ENCODE data around the gene THEMIS. TPM values are rescaled to one million over a fixed set of nuclear protein-coding genes. Genes with fewer than 3 reads are reported as not detected.
"Not testable (repeated sequence)": the region's sequence is repeated elsewhere in the genome, so short reads cannot be mapped to it uniquely, and the experiment has no call there.

THEMIS gene
- total RNA-seq, 1 donor from 2014 or later: 3.1 TPM

DNA sequence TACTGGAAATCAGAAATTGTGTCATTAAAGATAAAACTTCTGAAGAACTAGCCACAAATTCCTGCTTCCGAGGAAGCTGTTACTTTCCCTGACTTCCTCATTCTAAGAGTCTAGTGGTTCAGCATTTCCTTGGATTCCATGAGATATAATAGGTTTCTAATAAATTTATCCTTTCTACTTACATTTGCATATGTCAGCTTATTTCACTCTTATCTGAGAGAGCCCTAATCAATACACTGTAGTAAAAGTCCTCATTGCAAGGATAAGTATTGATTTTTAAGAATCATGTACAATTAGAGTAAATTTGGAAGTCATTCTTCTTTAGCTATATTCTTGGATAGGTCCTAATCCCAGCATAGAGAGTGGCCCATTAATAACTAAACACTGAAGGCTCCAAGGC, 16.9 kb upstream of the THEMIS start:
- DNase-seq (ENCODE audit: low spot score): no peak

DNA sequence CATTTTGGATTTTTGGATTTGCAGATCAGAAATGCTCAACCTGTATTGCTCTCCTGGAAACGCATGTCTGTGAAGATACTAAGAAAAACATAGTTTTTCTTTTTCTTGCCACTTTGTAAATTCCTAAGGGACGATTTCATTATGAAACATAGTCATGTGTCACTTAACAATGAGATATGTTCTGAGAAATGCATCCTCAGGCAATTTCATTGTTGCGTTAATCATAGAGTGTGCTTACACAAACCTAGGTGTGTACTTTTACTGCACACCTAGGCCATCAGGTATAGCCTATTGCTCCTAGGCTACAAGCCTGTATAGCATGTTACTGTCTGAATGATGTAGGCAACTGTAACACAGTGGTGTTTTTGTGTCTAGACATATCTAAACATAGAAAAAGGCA, 13.4 kb upstream of the THEMIS start:
- no peak for DNase-seq (ENCODE audit: low spot score)

DNA sequence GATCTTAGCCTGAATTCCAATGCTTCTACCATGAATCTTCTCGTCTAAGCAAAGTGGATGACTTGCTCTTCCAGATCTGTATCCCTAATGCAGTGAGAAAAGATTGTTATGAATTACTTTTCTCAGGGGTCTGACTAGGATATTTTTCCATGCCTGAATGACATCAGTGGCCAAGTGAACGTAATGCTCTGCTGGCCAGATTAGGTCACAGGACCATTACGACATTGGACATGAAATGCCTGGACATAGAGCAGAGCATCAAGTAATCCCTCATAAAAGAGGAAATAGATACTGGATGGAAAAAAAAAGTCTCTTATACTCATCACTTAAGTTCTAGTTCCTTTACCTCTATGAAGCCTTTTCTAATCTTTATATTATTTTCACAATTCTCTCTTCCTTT, 12.1 kb upstream of the THEMIS start:
- DNase-seq (ENCODE audit: low spot score): peak; percentile 38

DNA sequence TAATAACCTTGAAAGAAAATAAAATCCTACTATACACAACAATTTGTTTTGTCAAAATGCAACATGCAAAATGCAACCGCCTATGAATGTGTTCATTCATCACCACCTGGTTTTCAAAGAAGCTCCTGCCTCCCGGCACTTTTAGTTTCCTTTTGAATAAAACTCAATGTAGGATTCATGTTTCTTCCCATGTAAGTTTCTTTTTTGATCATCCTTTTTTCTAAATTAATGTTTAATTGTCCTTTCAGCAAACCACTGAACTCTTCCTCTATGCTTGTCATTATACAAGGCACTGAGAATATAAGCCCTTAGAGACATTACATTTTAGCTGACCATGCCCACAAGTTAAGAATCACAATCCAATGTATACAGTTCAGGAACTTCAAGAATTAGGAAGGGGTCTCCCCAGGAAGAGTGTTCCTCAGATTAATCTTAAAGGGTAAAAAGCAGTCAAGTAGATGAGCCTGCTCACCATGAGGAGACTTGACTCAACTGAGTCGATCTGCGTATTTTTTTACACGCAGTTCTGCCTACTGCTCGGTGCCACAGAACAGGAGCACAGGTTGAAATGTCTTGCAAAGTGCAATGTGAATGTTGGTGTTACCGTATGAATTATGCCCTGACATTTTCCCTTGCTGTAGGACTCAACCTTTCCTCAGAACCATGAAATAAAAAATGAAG, 7.2 kb upstream of the THEMIS start:
- no peak for DNase-seq (ENCODE audit: low spot score)

DNA sequence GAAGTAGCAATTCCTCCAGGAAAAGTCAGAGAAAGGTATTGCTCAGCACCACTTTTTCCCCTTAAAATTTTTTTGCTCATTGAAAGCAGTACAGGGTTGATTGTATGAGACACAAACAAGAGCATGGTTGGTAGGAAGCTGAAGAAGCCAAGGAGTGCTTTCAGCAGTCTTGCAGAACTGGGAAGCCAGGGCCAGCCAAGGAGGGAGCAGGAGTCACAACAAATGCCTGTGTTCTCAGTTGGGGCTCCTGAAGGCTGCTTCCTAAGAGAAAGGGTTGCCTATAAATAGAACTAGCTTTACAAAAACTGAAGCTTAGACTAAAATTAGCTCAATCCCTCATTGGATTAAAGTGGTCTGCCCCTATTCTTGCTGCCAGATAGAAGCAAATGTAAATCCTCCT, 3.3 kb upstream of the THEMIS start:
- no peak for DNase-seq (ENCODE audit: low spot score)

DNA sequence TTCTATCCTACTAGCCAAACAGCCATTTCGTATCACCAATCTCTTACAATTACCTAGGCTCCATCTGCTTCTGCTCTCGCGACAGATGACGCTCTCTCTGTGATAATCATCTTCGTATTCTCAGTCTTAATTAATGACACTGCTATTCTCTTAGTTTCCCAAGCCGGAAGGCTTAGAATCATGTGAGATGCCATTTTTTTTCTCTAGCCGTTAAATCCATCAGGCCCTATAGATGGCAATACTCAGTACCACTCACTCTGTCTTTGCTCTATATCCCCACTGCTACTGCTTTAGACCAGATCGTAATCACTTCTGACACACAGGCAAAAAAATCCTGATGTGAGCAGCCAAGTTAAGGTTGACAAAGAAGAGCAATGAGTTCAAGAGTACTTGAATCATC, 2.1 kb upstream of the THEMIS start:
- no peak for DNase-seq (ENCODE audit: low spot score)

DNA sequence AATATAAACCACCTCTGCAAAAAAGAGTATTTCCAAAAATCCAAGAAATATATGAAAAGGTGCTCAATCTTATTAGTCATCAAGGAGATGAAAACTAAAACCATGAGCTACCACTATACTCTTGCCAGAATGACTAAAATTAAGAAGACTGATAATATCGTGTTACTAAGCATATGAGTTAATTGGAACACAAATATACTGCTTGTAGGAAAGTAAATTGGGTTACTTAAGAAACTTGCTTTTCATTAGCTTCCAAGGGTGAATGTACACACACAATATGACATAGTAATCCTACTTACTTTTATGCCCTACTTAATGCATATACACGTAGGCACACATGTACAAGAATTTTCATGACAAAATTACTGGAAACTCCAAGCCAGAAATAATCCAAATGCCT, 3.4 kb downstream of the THEMIS start:
- no peak for DNase-seq (ENCODE audit: low spot score)

DNA sequence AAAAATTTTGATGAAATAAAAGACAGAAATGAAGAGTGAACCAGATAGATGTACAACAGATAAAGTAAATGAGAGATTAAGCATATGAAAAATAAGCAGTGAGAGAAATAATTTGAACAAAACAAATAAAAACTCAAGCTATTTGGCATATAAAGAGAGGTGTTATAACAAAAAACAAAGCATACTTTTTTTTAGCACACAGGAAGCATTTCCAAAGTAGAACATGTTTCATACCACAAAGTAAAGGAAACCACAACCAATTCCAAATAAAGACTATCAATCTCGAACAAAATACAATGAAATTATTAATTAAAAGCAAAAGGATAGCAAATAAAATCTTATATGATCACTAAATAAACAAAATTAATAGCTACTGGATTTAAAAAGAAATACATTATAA, 6.8 kb downstream of the THEMIS start:
- DNase-seq (ENCODE audit: low spot score): no peak

DNA sequence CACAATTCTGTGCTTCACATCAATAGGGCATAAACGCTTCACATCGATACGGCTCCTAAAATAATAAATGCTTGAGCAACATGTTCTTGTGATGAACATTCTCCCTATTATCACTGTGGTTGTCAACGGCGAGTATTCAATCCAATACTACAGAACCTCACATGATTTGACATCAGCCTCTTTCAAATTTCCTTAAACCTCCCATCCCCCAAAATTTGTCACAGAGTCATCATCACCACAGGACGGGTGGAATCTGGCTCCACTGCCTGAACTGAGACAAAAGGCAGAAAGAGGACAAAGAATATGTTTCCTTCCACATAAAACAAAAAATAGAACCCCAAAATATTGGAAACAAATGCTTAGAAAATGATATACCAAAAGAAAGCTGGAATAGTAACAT, 7.3 kb downstream of the THEMIS start:
- no peak for DNase-seq (ENCODE audit: low spot score)

DNA sequence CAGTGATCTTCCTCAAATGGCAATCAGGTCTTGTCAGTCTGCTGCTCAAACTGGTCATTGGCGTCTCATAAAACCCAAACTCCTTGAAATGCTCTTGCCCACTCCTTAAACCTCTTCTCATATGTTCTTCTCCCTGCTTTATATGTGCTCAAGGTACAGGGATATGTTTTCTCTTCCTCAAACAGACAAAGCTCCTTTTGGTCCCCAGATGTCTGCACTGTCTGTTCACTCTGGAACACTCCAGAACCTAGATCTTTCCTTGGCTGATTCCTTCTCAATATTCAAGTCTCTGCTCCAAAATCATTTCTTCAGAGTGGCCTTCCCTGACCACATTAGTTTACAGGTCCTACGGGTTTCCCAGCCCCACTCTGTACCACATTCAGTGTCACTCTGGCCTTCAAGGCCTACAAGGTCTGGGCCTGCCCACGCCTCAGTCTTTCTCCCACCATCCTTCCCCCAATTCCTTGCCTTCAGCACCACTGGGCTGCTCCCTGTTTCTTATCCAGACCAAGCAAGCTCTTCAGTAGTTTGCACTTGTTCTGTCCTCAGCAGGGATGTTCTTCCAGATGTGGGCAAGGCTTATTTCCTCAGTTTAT, 9.0 kb downstream of the THEMIS start:
- no peak for DNase-seq (ENCODE audit: low spot score)

DNA sequence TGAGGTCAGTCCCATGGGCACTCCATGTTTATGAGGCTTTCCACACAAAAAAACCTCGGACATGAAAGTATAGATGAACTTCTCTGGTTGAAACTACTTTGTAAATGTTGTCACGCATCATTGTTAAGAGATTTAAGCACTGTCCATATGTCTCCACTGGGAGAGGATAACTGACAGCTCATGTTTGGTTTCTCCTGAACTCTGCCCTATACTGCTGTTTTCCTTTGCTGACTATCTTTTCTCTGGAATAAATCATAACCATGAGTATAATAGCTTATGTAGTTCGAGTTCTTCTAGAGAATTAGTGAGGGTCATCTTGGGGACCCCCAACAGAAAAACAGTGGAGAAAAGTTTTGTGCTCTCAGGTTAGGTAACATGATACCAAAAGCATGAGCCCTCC, 14.3 kb downstream of the THEMIS start:
- no peak for DNase-seq (ENCODE audit: low spot score)

DNA sequence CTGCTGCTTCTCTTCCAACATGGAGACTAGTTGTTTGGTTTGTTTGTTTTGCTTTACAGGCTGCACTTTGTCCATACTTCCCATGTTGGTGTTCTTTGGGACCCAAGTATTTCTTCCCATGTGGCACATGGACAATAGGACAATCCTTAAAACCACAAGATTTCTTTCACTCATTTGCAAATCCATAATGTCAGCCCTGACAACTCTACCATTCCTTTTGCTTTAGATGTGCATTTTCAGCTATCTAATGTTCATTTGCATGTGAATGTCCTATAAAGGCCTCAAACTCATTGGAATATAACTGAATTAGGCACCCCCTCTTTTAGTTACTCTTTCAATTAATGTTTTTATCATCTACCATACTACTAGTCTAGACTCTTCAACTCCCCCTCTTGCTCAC, 16.7 kb downstream of the THEMIS start:
- DNase-seq (ENCODE audit: low spot score): no peak

DNA sequence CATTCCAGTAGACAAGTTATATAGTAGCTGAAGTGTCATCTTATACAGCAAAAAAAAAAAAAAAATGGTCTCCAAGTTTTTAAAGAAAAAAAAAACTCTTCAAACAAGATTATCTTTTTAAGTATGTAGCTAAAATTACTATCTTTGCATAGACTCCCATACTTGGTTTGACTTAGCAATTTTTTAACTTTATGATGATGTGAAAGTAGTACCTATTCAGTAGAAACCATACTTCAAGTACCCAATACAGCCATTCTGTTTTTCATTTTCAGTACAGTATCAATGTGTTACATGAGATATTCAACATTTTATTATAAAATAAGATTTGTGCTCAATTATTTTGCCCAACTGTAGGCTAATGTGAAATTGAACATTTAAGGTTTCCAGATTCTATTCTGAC, 18.9 kb downstream of the THEMIS start:
- DNase-seq (ENCODE audit: low spot score): not testable (repeated sequence)

DNA sequence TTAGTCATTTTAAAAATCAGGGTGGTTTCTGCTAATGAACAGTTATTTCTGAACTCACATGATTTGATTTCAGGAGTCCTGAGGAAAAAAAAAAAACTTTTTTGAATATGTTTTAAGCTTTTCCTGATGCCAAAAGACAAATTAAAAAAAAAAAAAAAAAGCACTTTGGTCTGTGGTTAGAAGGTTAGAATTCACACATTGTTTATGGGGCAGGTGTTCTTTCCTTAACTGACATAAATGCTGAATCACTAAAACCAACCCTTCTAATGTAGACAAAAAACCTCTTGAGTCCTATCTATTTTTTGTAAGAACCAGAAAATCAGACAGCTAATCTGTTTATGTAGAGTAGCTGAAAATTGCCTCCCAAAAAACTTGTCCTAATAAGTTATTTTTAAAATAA, 20.4 kb downstream of the THEMIS start:
- no peak for DNase-seq (ENCODE audit: low spot score)

DNA sequence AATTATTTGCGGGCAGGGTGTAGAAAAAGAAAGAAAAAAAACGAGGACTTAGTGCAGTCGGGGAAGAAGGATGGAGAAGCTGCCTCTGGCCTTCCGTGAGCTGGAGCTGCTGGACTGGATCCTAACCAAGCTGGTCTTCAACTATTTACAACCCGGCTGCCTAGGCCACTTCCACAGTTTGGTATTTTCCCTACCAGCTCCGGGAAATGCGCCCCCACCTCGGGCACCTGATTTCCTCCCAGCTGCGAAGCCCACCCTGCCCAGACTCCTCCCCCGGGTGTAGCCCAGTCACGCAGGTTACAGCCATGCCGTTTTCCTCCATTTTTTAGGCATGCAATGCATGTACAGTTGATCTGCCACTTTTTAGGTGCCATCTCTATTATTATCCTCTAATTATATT, 21.2 kb downstream of the THEMIS start:
- DNase-seq (ENCODE audit: low spot score): peak; percentile 31

DNA sequence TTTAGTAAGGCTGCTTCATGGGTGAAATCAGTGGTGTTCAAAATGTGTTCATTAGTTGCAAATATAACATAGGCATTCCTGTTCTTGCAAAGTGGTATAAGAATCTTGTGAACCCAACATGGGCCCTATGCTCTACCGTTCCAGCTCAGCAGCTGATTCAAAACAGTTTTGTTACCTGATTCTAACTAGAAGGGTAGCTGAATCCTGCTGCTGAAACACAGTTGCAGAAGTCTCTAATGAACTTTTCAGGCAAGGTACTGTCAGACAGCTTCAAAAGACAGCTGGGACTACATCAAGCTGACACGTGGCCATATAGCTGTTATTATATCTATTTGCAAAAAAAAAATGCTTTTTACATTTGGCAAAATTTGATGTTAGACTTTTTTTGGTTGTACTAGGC, 22.7 kb downstream of the THEMIS start:
- no peak for DNase-seq (ENCODE audit: low spot score)

DNA sequence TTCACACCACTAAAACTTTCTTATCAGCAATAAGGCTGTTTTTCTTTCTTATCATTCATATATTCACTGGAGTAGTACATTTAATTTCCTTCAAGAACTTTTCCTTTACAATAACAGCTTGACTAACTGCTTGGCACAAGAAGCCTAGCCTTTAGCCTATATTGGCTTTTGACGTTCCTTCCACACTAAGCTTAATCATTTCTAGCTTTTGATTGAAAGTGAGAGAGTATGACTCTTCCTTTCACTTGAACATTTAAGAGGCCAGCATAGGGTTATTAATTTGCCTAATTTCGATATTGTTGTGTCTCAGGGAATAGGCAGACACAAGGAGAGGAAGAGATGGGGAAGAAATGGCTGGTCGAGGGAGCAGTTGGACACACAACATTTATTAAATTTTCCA, 23.6 kb downstream of the THEMIS start:
- no peak for DNase-seq (ENCODE audit: low spot score)

DNA sequence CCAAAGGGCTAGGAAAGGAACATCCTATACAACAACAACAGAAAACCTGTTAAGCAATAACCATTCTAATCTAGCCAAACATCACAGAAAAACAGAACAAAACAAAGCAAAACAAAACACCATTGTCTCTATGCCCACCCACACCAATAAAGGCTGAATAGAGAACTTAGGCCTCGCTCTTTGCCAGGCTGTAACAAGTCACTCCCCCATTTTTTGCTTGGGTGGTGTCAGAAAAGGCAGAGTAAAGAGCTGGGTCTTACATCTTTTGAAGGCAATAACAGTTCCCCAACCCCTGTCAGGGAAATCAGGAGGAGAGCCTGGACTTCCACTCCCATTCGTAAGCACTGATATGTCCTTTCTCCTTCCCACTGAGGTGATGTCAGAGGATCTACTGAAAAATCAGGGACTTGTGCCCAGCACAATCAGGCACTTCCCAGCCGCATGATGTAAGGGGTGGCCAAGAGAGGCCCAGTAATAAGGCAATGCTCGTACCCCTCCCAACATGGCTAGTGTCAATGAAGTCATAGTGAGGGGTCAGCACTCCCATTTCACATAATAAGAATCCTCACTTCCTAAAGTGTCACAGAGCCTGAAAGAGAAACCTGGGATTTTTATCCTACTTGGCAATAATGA, 31.0 kb downstream of the THEMIS start:
- DNase-seq (ENCODE audit: low spot score): no peak

DNA sequence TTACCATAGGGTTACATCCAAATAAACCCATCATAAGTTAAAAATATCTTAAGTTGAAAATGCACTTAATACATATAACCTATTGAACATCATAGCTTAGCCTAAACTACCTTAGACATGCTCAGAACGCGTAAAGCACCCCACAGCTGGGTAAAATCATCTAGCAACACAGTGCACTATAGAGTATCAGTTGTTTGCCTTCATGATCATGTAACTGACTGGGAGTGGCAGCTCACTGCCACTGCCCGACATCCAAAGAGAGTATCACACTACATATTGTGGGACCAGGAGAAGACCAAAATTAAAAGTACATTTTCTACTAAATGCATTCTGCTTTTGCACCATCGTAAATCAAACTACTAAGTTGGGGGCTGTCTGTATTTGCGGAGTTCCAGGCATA, 31.7 kb downstream of the THEMIS start:
- DNase-seq (ENCODE audit: low spot score): no peak

DNA sequence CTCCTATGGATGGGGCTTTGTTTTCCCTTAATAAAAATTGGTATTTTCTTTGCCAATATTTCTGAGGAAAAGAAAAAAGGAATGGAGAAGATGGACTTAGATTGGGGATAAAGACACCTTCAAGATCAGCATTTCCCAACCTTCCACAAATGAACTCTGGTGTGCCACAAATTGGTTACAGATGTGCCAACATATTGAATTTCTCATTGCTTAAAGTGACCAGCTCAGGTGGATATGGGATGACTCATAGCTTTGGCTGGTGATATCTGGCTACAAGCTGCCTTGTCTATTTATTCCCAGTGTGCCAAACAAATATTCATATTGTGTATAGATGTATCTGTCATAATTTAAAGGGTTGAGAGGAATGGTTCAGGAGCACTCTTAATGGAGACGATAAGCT, 32.5 kb downstream of the THEMIS start:
- DNase-seq (ENCODE audit: low spot score): no peak

DNA sequence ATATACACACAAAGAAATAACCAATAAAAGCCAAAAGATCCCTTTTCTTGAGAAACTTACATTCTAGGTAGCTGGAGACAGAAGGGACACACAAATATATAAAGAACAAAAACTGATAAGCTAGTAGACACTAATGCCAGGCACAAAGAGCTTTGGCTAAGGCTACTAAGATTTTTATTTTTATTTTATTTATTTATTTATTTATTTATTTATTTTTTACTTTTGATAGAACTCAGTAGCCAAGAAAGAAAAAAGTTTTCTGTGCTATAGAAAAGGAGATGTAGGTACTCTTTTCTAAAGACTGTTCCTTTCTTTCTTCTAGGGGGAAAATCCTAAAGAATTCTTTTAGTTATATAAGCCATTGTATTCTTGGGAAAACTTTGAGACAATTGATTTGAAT, 34.1 kb downstream of the THEMIS start:
- DNase-seq (ENCODE audit: low spot score): no peak

DNA sequence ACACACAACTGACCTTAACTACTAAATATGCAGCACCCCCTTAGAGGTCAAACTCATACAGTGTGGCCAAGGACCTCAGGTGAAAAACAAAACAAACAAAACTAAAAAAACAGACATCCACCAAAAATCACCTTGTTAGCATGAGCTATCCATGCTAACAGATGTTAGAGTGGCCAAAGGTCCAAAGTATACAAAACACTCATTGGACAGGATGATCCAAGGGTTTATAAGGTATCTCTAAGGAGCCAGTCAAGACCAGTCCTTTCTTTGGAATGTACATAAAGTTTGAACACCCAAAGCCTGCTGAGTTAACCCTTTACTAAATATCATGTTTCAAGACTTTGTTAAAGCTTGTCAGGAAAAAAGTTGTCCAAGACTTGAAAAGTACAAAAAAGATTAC, 35.8 kb downstream of the THEMIS start:
- no peak for DNase-seq (ENCODE audit: low spot score)

DNA sequence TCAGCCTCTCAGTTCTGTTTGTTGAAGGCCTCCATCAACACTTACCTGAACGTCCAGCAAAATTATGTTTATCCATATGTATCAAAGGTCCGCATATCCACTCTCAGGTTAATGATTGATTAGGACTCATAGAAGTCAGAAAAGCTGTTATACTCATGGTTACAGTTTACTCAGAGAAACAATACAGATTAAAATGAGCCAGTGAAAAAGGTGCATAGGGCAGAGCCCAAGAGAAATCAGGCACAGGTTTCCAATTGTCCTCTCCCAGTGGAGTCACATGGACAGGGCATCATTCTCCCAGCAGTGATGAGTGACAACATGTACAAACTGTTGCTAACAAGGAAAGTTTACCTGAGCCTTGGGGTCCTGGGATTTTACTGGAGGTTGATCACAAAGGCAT, 36.2 kb downstream of the THEMIS start:
- DNase-seq (ENCODE audit: low spot score): no peak

DNA sequence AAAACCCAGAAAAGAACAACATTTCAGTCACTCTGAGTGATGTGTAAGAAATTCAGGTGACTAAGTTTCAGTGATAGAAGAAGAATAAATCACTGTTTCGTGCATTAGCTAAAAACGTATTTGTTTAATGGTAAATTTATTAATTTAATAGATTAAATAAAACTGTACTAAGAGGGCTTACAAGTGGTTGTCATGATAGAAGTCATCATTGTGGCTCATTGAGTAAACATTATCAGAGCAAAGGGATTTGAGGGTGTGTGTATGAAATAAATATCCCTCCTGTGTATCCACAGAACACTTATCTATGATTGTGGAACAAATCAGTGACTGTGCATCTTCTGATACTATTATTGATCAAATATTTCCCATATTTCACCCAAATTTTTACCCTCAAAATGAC, 40.1 kb downstream of the THEMIS start:
- DNase-seq (ENCODE audit: low spot score): no peak
